ENCODE results near the gene HMGCL. TPM values are rescaled to one million over a fixed set of nuclear protein-coding genes. Genes with fewer than 3 reads are reported as not detected.

HMGCL gene
- total RNA-seq, 1 experiment from 2014 or later, result 30.8 TPM

- CTCF ChIA-PET, result interaction anchor here (1.0 kb wide), 1 partner anchor 124 kb away, joined by 3 read pairs; no protein-coding TSS in a partner anchor
- TF ChIP-seq TCF7L2 (IDR thresholded peaks at IDR 0.05; ENCODE audit: low read depth, low read length) (no peak), SIN3A (IDR thresholded peaks at IDR 0.05; ENCODE audit: borderline replicate concordance, insufficient read depth, low read depth, low read length) (no peak; the same call in 1 of the 2 replicates), REST (IDR thresholded peaks at IDR 0.05; ENCODE audit: insufficient read depth in 1 of 2, low read depth in 2 of 2, low read length in 1 of 2) (no peak), POLR2AphosphoS5 (IDR thresholded peaks at IDR 0.05; ENCODE audit: low read depth, low read length) (no peak), CTCF (IDR thresholded peaks at IDR 0.05) (no peak)
- DNase-seq (ENCODE audit: low read depth, low spot score), result no peak
- POLR2A ChIA-PET, result interaction anchor here (0.6 to 2.1 kb wide), 4 partner anchors 8 to 118 kb away, joined by 4 to 12 read pairs (median 8); partner anchors contain the start of genes GALE and PITHD1
- intact Hi-C loops (cut with micrococcal nuclease; ENCODE audit: unreplicated experiment), result no loop called here
- no TSS peak for BruUV-seq (replicated peaks)
- Histone ChIP-seq H3K9me3 (ENCODE audit: control insufficient read depth, insufficient read depth, low read depth, low read length) (no peaks in the 10 kb centered on the region), H3K27ac (ENCODE audit: low read length) (peak overlapping the region; percentile 54), H3K36me3 (ENCODE audit: control insufficient read depth, insufficient read depth, low read length) (peaks cover 9% of the 10 kb centered on the region), H3K27me3 (ENCODE audit: control insufficient read depth, insufficient read depth, low read length) (no peaks in the 10 kb centered on the region), H3K4me3 (ENCODE audit: low read depth in 2 of 2, low read length in 2 of 2) (peak overlapping the region; percentile 97 to 99), H3K4me1 (ENCODE audit: control insufficient read depth, insufficient read depth, low read length) (peaks cover 49% of the 10 kb centered on the region)
- in situ Hi-C loops (cut with HindIII; ENCODE audit: low pct_unique_long_range_greater_than_20kb, low sequenced_read_pairs), result no loop called here
- ATAC-seq, result 0 out of 2 replicates have a peak, but pooled peaks have one; percentile 1
These were observed 32.9 kb downstream of the HMGCL start for GRCh38 chr1:23792151-23792945.

- Histone ChIP-seq H3K9me3 (ENCODE audit: control insufficient read depth, insufficient read depth, low read depth, low read length) (no peaks in the 10 kb centered on the region), H3K27me3 (ENCODE audit: control insufficient read depth, insufficient read depth, low read length) (no peaks in the 10 kb centered on the region), H3K27ac (ENCODE audit: low read length) (peak overlapping the region; percentile 92), H3K36me3 (ENCODE audit: control insufficient read depth, insufficient read depth, low read length) (peaks cover 9% of the 10 kb centered on the region), H3K4me3 (ENCODE audit: low read depth in 2 of 2, low read length in 2 of 2) (peak overlapping the region; percentile 97 to 99), H3K4me1 (ENCODE audit: control insufficient read depth, insufficient read depth, low read length) (peaks cover 44% of the 10 kb centered on the region)
- intact Hi-C loops (cut with micrococcal nuclease; ENCODE audit: unreplicated experiment), result no loop called here
- ATAC-seq, result 0 out of 2 replicates have a peak, but pooled peaks have one; percentile 8
- BruUV-seq (replicated peaks), result TSS peak; percentile 60
- DNase-seq (ENCODE audit: low read depth, low spot score), result no peak
- TF ChIP-seq TCF7L2 (IDR thresholded peaks at IDR 0.05; ENCODE audit: low read depth, low read length), result no peak
- no peak for TF ChIP-seq POLR2AphosphoS5 (IDR thresholded peaks at IDR 0.05; ENCODE audit: low read depth, low read length)
- no peak for TF ChIP-seq REST (IDR thresholded peaks at IDR 0.05; ENCODE audit: insufficient read depth in 1 of 2, low read depth in 2 of 2, low read length in 1 of 2)
- TF ChIP-seq SIN3A (IDR thresholded peaks at IDR 0.05; ENCODE audit: borderline replicate concordance, insufficient read depth, low read depth, low read length), result no peak
- TF ChIP-seq CTCF (IDR thresholded peaks at IDR 0.05), result no peak
- ChIA-PET POLR2A (interaction anchor here (0.6 to 1.7 kb wide), 4 partner anchors 9 to 117 kb away, joined by 4 to 12 read pairs (median 5); partner anchors contain the start of genes GALE and PITHD1), CTCF (interaction anchor here (0.5 to 2.3 kb wide), 5 partner anchors 8 to 125 kb away, joined by 3 to 6 read pairs (median 3); no protein-coding TSS in a partner anchor)
- in situ Hi-C loops (cut with HindIII; ENCODE audit: low pct_unique_long_range_greater_than_20kb, low sequenced_read_pairs), result no loop called here
These were observed 33.6 kb downstream of the HMGCL start for GRCh38 chr1:23791516-23792047.
